ES-I3 (cell line): Measurements from ENCODE around the gene PLCB4.

ENCODE experiments used
- H3K36me3 ChIP-seq: 2 replicates; pipeline ENCODE4 v1.6.1; 2013; ENCODE audit warnings: mild to moderate bottlenecking, low read length, control low read depth, moderate library complexity; ENCODE audit not compliant: insufficient read depth
- H3K4me1 ChIP-seq: 2 replicates; pipeline ENCODE4 v1.6.1; 2013; ENCODE audit warnings: mild to moderate bottlenecking, control low read depth, low read length; ENCODE audit not compliant: insufficient read depth
- H3K9ac ChIP-seq: 2 replicates; pipeline ENCODE4 v1.6.1; 2013; ENCODE audit warnings: low read depth, mild to moderate bottlenecking, low read length, moderate library complexity
- H3K9me3 ChIP-seq: 2 replicates; pipeline ENCODE4 v1.6.1; 2013; ENCODE audit warnings: mild to moderate bottlenecking, low read length, moderate library complexity; ENCODE audit not compliant: control insufficient read depth, insufficient read depth

Gene PLCB4

DNA sequence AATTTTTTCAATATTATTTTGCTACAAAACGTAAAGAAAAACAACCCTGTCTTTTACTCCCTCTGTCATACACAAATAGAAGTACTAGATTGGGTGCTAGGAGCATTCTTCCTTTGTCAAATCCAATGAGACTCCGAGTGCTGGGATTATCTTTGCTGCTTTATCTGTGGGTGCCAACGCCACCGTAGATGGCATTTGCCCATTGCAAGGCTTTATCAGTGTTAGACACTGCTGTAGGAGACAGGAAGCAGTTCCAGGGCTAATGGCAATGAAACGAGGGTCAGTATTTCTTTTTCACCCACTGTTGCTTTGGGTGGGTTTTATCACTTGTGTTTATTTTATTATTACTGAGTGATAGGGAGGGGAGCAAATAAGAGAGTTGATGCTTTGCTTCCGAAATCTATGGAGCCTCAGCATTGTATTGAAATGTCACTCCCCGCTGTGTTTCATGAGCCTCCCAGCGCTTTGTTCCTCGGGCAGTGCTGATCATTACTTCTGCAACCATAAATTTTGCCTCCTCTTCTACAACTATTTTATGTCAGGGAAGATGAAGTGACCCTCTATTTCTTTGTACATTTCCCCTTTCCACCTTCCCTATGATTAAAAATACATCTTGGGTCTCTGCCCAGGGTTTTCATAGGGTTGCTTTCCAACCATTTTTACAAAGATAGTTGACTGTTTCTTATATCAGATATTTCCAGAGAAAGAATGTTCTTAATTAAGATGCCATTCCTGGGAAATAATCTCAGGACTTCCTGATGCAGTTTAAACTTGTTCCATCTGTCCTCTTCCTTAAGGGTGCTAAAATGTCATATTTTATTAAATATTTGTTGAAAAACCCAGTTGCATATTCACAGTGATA, 358.8 kb downstream of the PLCB4 start:
- H3K9ac ChIP-seq, result no peak overlapping the region
- H3K9me3 ChIP-seq, result no peaks in the 10 kb centered on the region
- no peaks in the 10 kb centered on the region for H3K4me1 ChIP-seq
- no peaks in the 10 kb centered on the region for H3K36me3 ChIP-seq

DNA sequence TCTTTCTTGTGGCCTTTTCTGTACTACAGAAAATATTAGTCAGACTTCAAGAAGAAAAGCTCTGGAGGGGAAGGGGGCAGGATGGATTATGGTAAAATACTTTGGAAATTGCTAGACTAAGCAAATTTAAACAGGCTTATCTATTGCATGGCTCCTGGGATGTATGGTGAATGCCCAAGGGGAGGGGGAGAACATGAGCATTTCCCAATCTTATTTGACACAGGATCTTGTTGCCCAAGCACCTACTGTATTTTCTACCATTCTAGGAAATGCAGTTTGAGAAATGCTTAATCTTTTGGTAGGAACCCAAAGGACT, 359.4 kb downstream of the PLCB4 start:
- no peaks in the 10 kb centered on the region for H3K9me3 ChIP-seq
- no peaks in the 10 kb centered on the region for H3K36me3 ChIP-seq
- no peaks in the 10 kb centered on the region for H3K4me1 ChIP-seq
- H3K9ac ChIP-seq, result no peak overlapping the region

DNA sequence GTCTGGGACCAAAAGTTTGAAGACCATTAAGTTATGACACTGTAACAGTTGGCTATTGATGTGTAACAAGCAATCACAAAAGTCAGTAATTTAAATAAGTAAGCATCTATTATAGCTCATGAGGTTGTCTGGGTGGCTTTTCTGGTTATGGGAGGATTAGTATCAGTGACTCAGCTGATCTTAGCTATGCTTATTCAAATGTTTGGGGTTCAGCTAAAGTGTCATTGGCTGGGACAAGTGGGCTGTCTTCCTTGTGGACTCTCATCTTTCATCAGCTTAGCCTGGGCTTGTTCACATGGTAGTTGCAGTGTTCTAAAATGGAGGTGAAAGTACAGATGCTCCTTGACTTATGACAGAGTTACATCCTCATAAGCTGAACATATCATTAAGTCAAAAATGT, 370.9 kb downstream of the PLCB4 start:
- Histone ChIP-seq H3K9me3 (peaks cover 6% of the 10 kb centered on the region), H3K4me1 (no peaks in the 10 kb centered on the region), H3K9ac (no peak overlapping the region), H3K36me3 (peaks cover 10% of the 10 kb centered on the region; the same call in 1 of the 2 replicates)

DNA sequence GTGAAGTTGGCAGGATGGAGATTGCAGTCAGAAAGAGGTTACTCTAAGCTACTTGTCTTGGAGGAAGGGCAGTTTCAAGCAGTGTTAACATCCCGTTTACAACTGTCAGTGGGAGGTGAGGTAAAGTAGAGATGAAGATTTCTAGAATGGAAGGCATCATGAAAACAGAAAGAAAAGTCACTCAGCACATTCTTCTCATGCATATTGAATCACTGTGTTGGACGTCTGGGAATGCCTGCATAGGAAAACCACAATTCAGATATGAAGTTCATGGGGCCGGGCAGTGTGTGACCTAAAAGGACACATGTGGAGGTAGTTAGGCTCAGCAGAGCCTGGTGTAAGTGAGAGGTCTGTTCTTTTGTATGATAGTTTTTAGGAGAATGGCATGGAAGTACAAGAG, 372.0 kb downstream of the PLCB4 start:
- Histone ChIP-seq H3K9me3 (peaks cover 6% of the 10 kb centered on the region), H3K36me3 (peaks cover 10% of the 10 kb centered on the region; the same call in 1 of the 2 replicates), H3K9ac (no peak overlapping the region), H3K4me1 (peaks cover 7% of the 10 kb centered on the region; the same call in 1 of the 2 replicates)

DNA sequence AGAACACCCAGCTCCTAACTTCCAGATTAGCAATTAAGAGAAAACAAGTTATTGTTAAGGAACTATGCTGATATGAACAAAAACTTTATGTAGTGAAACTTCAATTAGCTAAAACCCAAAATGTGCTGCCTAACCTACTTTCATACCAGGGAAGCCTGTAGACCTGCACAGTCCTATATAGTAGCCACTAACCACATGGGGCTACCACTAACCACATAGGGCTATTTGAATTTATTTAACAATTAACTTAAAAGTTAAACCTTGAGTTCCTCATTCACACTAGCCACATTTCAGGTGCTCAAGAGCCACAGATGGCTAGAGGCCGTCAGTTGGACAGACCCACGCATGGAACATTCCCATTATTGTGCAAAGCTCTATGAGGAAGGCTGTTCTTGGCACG, 373.1 kb downstream of the PLCB4 start:
- Histone ChIP-seq H3K4me1 (peaks cover 7% of the 10 kb centered on the region; the same call in 1 of the 2 replicates), H3K9ac (no peak overlapping the region), H3K9me3 (peaks cover 6% of the 10 kb centered on the region), H3K36me3 (peaks cover 8% of the 10 kb centered on the region; the same call in 1 of the 2 replicates)

DNA sequence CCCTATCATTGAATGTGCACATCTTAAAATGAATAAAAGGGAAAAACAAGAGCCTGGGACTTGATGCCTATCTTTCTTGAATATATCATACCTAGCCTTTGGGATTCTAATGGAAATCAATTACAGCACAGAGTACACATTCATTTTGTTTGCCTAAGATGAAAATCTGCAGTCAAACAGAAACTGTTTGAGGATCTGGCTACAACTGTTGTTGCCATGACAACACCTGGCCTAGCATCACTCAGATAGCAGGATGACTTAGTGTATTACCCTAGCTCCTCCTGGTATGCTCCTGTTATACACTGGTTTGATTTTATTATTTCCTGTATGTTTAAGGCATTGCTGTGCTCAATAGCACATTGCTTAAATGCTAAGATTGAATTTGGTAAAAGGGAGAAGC, 374.0 kb downstream of the PLCB4 start:
- peaks cover 4% of the 10 kb centered on the region; the same call in 1 of the 2 replicates for H3K36me3 ChIP-seq
- peaks cover 6% of the 10 kb centered on the region for H3K9me3 ChIP-seq
- H3K9ac ChIP-seq, result no peak overlapping the region
- H3K4me1 ChIP-seq, result peaks cover 7% of the 10 kb centered on the region; the same call in 1 of the 2 replicates

DNA sequence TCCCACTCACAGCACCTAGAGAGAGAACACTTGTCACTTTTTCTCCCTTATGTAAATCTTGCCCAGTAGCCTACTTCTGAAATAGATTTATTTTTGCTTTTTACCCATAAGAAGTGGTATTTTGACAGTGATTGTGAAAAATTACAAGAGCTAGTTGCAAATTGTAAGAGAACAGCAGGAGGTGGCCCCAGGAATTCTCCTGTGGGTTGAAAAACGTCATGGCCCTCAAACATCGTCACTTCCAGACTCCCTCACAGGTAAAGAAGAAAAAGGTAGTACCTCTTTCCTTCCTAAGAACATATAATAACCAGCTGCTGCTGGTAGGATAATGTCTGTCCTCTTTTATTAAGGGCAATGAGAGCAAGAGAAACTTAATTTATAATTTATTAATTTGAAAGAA, 376.0 kb downstream of the PLCB4 start:
- peaks cover 7% of the 10 kb centered on the region; the same call in 1 of the 2 replicates for H3K4me1 ChIP-seq
- no peaks in the 10 kb centered on the region for H3K9me3 ChIP-seq
- no peak overlapping the region for H3K9ac ChIP-seq
- H3K36me3 ChIP-seq, result no peaks in the 10 kb centered on the region

DNA sequence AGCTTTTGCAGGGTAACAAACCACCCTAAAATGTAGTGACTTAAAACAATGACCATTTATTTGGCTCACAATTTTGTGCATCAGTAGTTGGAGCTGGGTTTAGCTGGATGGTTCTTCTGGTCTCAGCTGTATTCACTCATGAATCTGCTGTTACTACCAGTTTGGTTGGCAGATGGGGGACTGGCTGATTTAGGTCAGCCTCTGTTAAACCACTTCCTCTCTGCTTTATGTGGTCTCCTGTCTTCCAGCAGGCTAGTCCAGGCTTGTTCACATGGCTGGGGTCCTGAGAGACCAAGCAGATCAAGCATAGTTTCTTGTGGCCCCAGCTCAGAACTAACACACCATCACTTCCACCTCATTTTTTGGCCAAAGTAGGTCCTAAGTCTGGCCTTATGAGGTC, 378.3 kb downstream of the PLCB4 start:
- H3K36me3 ChIP-seq, result no peaks in the 10 kb centered on the region
- H3K4me1 ChIP-seq, result peaks cover 7% of the 10 kb centered on the region; the same call in 1 of the 2 replicates
- H3K9me3 ChIP-seq, result no peaks in the 10 kb centered on the region
- no peak overlapping the region for H3K9ac ChIP-seq

DNA sequence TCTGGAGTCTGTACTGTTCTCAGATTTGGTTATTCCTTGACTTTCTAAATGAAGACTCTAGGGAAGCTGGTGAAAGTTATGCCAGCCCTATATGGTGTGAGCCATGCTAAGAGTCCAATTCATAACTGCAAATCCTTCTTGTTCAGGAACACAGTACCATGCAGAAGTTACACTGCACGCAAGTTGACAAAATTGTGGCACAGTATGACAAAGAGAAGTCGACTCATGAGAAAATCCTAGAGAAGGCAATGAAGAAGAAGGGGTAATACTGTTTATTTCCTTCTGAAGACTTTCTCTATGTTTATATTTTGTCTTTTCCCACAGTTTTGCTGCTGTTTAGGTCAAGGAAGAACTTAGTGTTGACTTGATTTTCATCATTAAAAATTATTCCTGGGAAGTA, 384.3 kb downstream of the PLCB4 start:
- H3K36me3 ChIP-seq, result no peaks in the 10 kb centered on the region
- H3K9ac ChIP-seq, result no peak overlapping the region
- no peaks in the 10 kb centered on the region for H3K4me1 ChIP-seq
- no peaks in the 10 kb centered on the region for H3K9me3 ChIP-seq

DNA sequence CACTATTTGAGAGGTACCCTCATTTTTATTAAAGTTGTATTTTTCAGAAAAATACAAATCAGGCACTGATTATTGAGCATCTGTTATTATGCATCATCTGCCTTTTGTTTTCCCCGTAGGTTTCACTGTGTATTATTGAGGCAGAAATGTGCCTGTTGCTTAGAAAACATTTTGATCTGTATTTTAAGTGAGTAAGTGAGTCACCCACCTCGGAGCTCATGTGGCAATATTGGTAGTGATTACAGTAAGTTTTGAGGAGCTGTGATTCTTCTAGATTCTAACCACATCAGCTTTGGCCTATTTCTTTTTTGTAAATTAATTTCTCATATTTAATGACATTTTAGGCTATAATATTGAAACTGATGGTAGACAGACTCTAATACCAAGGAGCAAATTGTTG, 385.9 kb downstream of the PLCB4 start:
- Histone ChIP-seq H3K9ac (no peak overlapping the region), H3K4me1 (no peaks in the 10 kb centered on the region), H3K9me3 (no peaks in the 10 kb centered on the region), H3K36me3 (no peaks in the 10 kb centered on the region)

DNA sequence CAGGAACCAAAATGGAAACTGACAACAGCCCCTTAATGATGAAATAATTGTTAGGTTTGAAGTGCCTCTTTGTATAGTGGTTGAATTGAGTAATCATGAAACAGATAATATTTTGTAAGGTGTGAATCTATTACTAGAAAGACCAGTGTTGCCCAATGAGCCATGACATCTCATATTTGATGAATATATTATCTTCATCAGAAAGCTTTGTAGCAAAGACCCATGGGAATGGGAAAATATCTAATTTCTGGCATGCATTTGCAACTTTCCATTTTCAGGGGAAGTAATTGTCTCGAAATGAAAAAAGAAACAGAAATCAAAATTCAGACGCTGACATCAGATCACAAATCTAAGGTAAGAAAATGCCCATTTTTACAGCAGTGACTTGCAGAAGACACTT, 388.2 kb downstream of the PLCB4 start:
- no peaks in the 10 kb centered on the region for H3K4me1 ChIP-seq
- H3K9ac ChIP-seq, result no peak overlapping the region
- no peaks in the 10 kb centered on the region for H3K9me3 ChIP-seq
- H3K36me3 ChIP-seq, result no peaks in the 10 kb centered on the region

DNA sequence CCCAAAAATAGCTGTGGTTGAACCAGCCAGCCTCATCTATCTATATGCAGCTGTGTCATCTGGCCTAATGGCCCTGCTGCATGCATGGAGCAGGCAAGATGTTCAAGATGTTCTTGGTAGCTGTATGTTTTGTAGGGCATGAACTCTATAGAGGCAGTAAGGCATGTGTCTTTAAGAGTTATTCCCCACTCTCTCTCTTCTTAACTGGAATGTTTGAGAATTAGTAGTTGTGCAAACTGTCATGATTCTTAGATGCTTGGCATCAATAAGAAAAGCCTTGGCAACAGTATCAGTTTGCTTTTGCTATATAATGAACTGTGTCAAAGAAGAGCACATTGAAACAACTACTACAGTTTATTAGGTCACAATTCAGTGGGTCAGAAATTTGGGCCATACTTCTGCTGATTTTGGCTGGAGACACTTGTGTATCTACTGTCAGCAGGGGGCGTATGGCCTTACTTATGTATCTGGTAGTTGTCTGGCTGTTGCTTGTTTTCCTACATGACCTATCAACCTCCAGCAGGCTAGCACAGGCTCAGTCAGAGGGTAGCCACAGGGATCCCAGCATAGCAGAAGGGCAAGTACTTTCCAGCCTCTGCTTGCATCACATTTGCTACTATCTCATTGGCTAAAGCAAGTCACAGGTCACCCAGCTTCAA, 389.4 kb downstream of the PLCB4 start:
- H3K9ac ChIP-seq, result no peak overlapping the region
- no peaks in the 10 kb centered on the region for H3K4me1 ChIP-seq
- H3K36me3 ChIP-seq, result no peaks in the 10 kb centered on the region
- H3K9me3 ChIP-seq, result no peaks in the 10 kb centered on the region

DNA sequence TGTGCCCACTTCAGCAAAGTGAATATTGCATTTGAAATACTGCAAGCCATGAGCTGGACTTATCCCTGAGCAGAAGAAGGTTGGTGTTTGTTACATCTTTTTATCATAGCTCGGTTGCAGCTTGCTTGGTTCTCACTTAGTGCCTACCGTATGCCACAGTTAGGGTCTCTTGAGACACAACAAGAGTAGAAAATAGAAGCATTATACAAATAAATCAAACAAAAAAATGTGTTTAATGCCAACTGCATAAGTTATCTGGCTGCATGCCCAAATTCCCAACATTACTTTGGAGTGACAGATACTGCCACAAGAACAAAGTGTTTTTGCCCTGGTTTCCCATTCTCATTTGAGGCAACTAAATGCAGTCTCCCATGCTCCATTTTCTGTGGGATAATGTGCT, 391.6 kb downstream of the PLCB4 start:
- H3K4me1 ChIP-seq, result no peaks in the 10 kb centered on the region

DNA sequence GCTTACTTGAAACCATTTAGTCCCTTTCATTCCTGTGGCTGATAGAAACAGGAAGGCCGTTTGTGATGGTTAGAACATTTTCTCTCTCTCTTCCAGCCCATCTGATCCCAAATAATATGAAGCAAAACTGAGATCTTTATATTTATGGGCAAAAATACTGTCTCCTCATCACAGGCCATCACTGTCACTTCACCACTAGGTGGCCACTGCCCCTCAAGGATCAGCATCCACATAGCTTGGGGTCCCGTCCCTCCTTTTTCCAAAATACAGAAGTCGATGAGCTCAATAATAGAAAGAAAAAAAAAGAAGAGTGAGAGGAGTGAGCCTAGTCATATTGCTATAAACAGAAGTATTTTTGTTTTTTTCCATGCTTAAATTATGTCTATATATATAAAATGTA, 399.1 kb downstream of the PLCB4 start:
- Histone ChIP-seq H3K4me1 (no peaks in the 10 kb centered on the region), H3K9ac (no peak overlapping the region), H3K9me3 (no peaks in the 10 kb centered on the region), H3K36me3 (no peaks in the 10 kb centered on the region)

More for the DNA sequence above, 391.6 kb downstream of the PLCB4 start:
- no peaks in the 10 kb centered on the region for H3K36me3 ChIP-seq
- no peaks in the 10 kb centered on the region for H3K9me3 ChIP-seq
- no peak overlapping the region for H3K9ac ChIP-seq

DNA sequence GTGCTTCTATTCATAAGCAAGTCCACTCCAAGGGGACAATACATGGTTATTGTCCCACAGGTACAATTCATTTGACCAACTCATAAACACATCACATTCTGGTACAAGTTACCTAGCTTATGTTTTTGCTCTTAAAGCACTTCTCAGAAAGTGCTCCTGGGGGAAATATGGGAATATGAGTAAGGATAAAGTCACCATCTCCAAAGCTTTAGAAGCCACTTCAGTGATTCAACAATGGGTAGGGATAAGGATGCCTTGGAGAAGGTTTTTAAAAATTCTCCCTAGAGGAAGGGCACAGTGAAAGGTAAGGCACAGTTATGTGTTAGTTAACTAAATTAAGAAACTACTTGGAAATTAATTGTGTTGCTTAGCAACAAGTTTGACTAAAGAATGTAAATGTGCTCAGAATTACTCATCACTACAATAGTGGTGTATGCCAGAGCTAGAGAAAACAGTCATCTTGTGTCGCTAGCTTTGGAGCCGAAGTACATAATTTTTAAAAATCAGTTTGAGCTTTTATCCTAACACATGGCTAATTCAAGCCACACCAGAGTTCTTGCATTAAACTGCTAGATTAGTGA, 406.0 kb downstream of the PLCB4 start:
- Histone ChIP-seq H3K4me1 (no peaks in the 10 kb centered on the region), H3K36me3 (no peaks in the 10 kb centered on the region), H3K9me3 (no peaks in the 10 kb centered on the region), H3K9ac (no peak overlapping the region)
